ENCODE measurements around the gene SEC61A2. TPM values are rescaled to one million over a fixed set of nuclear protein-coding genes. Genes with fewer than 3 reads are reported as not detected.

SEC61A2 gene
- total and polyA plus RNA-seq, 2 experiments from 2014 or later = 6.9 to 20.6 TPM

DNA sequence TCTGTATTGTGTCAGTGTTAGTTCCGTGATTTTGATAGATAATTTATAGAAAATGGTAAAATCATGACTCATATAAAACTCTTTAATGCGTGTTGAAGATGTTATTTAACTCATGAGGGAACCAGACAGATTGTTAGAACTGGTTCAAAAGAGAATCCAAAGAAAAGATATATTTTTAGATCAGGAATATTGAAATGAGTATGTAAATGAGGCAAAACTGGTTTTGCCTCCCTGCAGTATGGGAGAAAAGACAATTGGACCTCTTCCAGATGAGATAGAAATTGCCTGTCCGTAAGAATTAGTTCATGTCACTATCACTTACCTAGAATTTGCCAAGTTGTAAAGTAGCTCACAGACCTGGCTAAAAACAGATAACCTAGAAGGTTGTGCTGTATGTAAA lies 84.1 kb downstream of the SEC61A2 start:
- Histone ChIP-seq H4K20me1 (ENCODE audit: insufficient read depth) (no peaks in the 10 kb centered on the region), H3K9me3 (ENCODE audit: low read depth) (no peaks in the 10 kb centered on the region), H3K9ac (no peak overlapping the region), H3K4me2 (ENCODE audit: unreplicated experiment) (no peak overlapping the region), H3K4me1 (ENCODE audit: insufficient read depth) (peaks cover 15% of the 10 kb centered on the region), H2AFZ (no peak overlapping the region), H3K9me2 (ENCODE audit: insufficient read depth) (no peaks in the 10 kb centered on the region), H3K36me3 (ENCODE audit: low read depth) (peaks cover 26% of the 10 kb centered on the region), H3K27me3 (replicated peaks; ENCODE audit: insufficient read depth) (no peaks in the 10 kb centered on the region), H3K4me3 (no peak overlapping the region), H3K27ac (peak overlapping the region; percentile 37; the same call in 1 of the 2 replicates), H3F3A (ENCODE audit: insufficient read depth) (peaks cover 25% of the 10 kb centered on the region), H3K79me2 (ENCODE audit: insufficient read depth) (peaks cover 30% of the 10 kb centered on the region)
- no peak for DNase-seq
- 52 to 53% methylated on average over 3 of the region's 3 CpGs for WGBS, 2 experiments (ENCODE audit: low coverage in 1 of 2, low lambda C conversion rate in 2 of 2, missing lambda C conversion rate in 2 of 2)
- TF ChIP-seq EZH2phosphoT487 (IDR thresholded peaks at IDR 0.05; ENCODE audit: insufficient read depth, low read depth) = no peak
- no peak for TF ChIP-seq EZH2 (IDR thresholded peaks at IDR 0.05; ENCODE audit: insufficient read depth, poor library complexity, severe bottlenecking)
- in situ Hi-C loops (cut with MboI) = no loop called here

DNA sequence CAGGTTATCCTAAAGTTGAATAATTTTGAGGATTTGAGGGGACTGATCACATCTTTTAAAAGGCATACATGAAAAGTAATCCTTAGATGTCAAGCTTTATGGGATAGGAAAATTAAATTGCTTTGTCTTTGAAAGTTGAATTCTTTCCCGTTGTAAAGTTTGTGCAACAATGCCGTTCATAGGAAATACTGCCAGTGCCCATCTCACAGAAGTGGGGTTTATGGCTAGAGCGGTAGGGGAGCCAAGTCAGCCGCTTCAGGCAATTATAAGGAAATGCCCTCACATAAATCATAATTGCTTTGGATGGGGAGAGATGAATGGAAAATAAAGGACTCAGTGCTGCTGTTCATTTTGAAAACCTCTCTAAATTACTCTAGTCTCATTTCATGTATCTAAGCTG lies 84.6 kb downstream of the SEC61A2 start:
- WGBS, 2 experiments (ENCODE audit: low coverage in 1 of 2, low lambda C conversion rate in 2 of 2, missing lambda C conversion rate in 2 of 2) = 8 to 14% methylated on average over 4 of the region's 4 CpGs
- H2AFZ ChIP-seq = no peak overlapping the region
- H3K4me2 ChIP-seq (ENCODE audit: unreplicated experiment) = peak overlapping the region; percentile 15
- peaks cover 15% of the 10 kb centered on the region for H3K4me1 ChIP-seq (ENCODE audit: insufficient read depth)
- H3K27ac ChIP-seq = peak overlapping the region; percentile 37
- H3K27me3 ChIP-seq (replicated peaks; ENCODE audit: insufficient read depth) = no peaks in the 10 kb centered on the region
- H3K9me2 ChIP-seq (ENCODE audit: insufficient read depth) = no peaks in the 10 kb centered on the region
- H3K9me3 ChIP-seq (ENCODE audit: low read depth) = no peaks in the 10 kb centered on the region
- peaks cover 31% of the 10 kb centered on the region for H3K79me2 ChIP-seq (ENCODE audit: insufficient read depth)
- peaks cover 31% of the 10 kb centered on the region for H3K36me3 ChIP-seq (ENCODE audit: low read depth)
- in situ Hi-C loops (cut with MboI) = no loop called here
- TF ChIP-seq EZH2 (IDR thresholded peaks at IDR 0.05; ENCODE audit: insufficient read depth, poor library complexity, severe bottlenecking) (no peak), EZH2phosphoT487 (IDR thresholded peaks at IDR 0.05; ENCODE audit: insufficient read depth, low read depth) (no peak)
- peaks cover 25% of the 10 kb centered on the region for H3F3A ChIP-seq (ENCODE audit: insufficient read depth)
- H3K9ac ChIP-seq = peak overlapping the region; percentile 41
- no peak overlapping the region for H3K4me3 ChIP-seq
- no peaks in the 10 kb centered on the region for H4K20me1 ChIP-seq (ENCODE audit: insufficient read depth)
- DNase-seq = no peak

DNA sequence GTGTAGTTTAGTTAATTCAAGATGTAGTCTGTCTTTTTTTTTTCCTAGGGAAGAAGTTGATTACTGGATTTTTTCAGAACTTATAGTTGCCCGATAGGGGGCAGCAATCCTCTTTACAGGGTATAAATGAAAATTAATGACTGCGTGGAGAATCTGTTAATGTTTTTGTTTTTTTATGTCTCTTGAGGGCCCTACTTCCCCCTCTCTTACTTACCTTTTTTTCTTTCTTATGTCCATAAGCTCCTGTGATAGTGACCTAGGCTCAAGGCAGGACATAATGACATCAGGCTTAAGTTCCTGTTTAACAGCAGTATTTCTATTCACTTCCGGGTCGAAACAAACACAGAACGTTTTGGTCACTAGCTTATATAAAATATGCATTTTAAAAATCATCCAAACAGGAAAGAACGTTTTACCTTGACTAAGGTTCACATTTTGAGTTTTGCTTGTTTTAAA lies 85.3 kb downstream of the SEC61A2 start:
- Histone ChIP-seq H3K4me3 (no peak overlapping the region), H3K9ac (peak overlapping the region; percentile 41), H2AFZ (no peak overlapping the region), H3K79me2 (ENCODE audit: insufficient read depth) (peaks cover 28% of the 10 kb centered on the region), H3K36me3 (ENCODE audit: low read depth) (peaks cover 34% of the 10 kb centered on the region), H3K27ac (0 out of 2 replicates have a peak overlapping the region, but pooled peaks have one; percentile 37), H3F3A (ENCODE audit: insufficient read depth) (peaks cover 27% of the 10 kb centered on the region), H4K20me1 (ENCODE audit: insufficient read depth) (no peaks in the 10 kb centered on the region), H3K4me1 (ENCODE audit: insufficient read depth) (peaks cover 15% of the 10 kb centered on the region), H3K4me2 (ENCODE audit: unreplicated experiment) (peak overlapping the region; percentile 15), H3K9me3 (ENCODE audit: low read depth) (no peaks in the 10 kb centered on the region), H3K9me2 (ENCODE audit: insufficient read depth) (no peaks in the 10 kb centered on the region), H3K27me3 (replicated peaks; ENCODE audit: insufficient read depth) (no peaks in the 10 kb centered on the region)
- peak; percentile 81 for DNase-seq
- TF ChIP-seq EZH2phosphoT487 (IDR thresholded peaks at IDR 0.05; ENCODE audit: insufficient read depth, low read depth) (no peak), EZH2 (IDR thresholded peaks at IDR 0.05; ENCODE audit: insufficient read depth, poor library complexity, severe bottlenecking) (no peak)
- WGBS, 2 experiments (ENCODE audit: low coverage in 1 of 2, low lambda C conversion rate in 2 of 2, missing lambda C conversion rate in 2 of 2) = 34% methylated on average over 6 of the region's 6 CpGs
- in situ Hi-C loops (cut with MboI) = no loop called here

MicroRNA genes within 50 kb of the gene (microRNA counts, 767-probe panel; counts per million panel counts)
- 447 counts per million, percentile 86 among the panel's probes with 10 or more counts for microRNA hsa-miR-548ak

Small RNAs within 50 kb of the gene (microRNA-seq; reads per million reads assigned to microRNA genes)
- gene MIR548AK (ENCODE audit: borderline number of aligned reads) = not detected

Small RNAs within 50 kb of the gene (small RNA-seq; reads per million reads assigned to genes)
- gene MIR548AK (ENCODE audit: low read depth, low replicate concordance) (not detected), gene RNU6-88P (ENCODE audit: low read depth, low replicate concordance) (not detected)

Other genes with a start within 250 kb of the SEC61A2 start
- gene UPF2, start 86.9 kb upstream of the SEC61A2 start, total RNA-seq (2014; rRNA removed; shearing (Covaris generic)) = 10.2 and 14.1 TPM in 2 replicates
- 12.7 and 13.4 TPM in 2 replicates for gene UPF2, start 86.9 kb upstream of the SEC61A2 start, polyA plus RNA-seq (2016; fragmentation: Nextera tagmentation; extraction: Ambion mirVana)
- 8.2 and 9.2 TPM in 2 replicates for gene DHTKD1, start 60.7 kb upstream of the SEC61A2 start, total RNA-seq (2014; rRNA removed; shearing (Covaris generic))
- 6.4 and 6.8 TPM in 2 replicates for gene DHTKD1, start 60.7 kb upstream of the SEC61A2 start, polyA plus RNA-seq (2016; fragmentation: Nextera tagmentation; extraction: Ambion mirVana)
- 26.9 and 33.2 TPM in 2 replicates for gene NUDT5, start 66.2 kb downstream of the SEC61A2 start, total RNA-seq (2014; rRNA removed; shearing (Covaris generic))
- gene NUDT5, start 66.2 kb downstream of the SEC61A2 start, polyA plus RNA-seq (2016; fragmentation: Nextera tagmentation; extraction: Ambion mirVana) = 105 and 107 TPM in 2 replicates
- 81.3 and 100 TPM in 2 replicates for gene CDC123, start 66.5 kb downstream of the SEC61A2 start, total RNA-seq (2014; rRNA removed; shearing (Covaris generic))
- 146 and 150 TPM in 2 replicates for gene CDC123, start 66.5 kb downstream of the SEC61A2 start, polyA plus RNA-seq (2016; fragmentation: Nextera tagmentation; extraction: Ambion mirVana)
- gene CAMK1D, start 219.9 kb downstream of the SEC61A2 start, total RNA-seq (2014; rRNA removed; shearing (Covaris generic)) = 0.13 and 0.22 TPM in 2 replicates
- 0.23 and 0.55 TPM in 2 replicates for gene CAMK1D, start 219.9 kb downstream of the SEC61A2 start, polyA plus RNA-seq (2016; fragmentation: Nextera tagmentation; extraction: Ambion mirVana)